HG03565 (cell line): Measurements from ENCODE around the gene TMUB1.

ENCODE experiments used
- ATAC-seq: cut with Tn5 transposase; IDR thresholded peaks from one replicate; pipeline ENCODE4 v1.9.1; 2021; ENCODE audit warnings: mild to moderate bottlenecking, moderate library complexity; ENCODE audit not compliant: unreplicated experiment

TMUB1 gene, protein sequence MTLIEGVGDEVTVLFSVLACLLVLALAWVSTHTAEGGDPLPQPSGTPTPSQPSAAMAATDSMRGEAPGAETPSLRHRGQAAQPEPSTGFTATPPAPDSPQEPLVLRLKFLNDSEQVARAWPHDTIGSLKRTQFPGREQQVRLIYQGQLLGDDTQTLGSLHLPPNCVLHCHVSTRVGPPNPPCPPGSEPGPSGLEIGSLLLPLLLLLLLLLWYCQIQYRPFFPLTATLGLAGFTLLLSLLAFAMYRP

DNA sequence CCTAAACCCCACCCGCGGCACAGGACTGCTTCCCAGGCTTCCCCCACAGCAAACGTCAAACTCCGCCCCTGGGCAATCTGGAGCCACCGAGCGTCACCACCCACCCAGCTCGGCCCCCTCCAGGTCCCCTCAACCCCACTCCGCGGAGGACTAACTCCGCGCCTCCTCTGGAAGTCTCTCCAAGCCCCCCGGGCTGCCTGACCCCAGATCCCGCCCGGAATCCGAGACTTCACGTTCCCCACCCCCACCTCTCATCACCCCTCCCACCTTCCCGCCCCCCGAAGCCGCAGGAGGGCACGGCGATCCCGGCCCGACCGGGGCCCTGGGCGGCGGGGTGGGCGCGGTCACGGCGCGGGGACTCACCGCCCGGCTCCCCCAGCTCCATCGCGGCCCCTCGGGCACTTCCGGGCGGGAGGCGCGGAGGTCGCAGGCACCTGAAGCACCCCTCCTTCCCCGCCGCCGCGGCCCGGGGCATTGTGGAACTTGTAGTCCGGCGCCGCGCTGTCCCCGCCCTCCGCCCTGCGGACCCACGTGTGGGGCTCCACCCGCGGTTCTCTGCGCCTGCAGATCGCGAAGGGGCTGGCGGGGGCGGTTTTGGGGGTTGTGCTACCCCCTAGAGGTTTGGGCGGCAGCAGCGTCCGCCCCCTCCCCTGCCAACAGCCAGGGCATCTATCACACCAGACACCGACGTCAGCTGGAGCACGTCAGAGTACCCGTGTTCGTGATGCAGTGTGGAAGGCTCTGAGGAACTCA is at the start of gene TMUB1:
TSS of gene TMUB1 (minus strand) at position 423 of the 753 bp plus-strand sequence. CDS start 930 bp downstream, outside the sequence.
- ATAC-seq: peak; percentile 43

DNA sequence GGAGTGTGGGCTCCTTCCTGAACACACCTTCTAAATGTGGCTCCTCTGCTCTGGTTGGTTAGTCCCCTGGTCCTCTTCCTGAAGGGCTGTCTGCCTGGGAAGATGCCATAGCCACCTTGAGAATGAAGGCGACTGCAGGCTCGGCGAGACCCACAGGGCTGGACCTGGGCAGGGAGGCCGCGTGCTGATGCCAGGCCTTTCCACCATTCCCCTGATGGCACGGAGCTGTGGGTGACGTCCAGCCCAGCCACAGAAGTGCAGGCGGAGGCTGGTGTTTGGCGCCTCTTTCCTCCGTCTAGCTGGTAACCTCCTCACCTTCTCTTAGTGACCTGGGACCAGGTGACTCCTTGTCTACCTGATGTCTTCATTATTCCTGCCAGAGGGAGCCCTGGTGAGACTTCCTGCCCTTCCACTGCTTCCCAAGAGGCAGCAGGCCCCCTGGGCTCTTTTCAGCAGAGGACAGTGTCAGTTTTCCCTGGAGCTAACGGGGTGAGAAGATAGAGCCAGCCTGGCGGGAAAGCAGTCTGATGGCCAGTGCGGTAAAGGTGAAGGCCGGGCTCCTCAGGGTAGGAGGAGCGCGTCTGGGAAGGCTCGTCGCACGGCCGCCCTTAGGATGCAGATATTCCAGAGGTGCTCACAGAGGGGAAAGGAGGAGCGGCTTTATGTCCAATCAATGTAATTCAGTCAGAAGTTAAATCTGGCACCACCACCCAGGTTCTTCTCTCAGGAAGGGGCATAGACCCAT is 49.3 kb upstream of the TMUB1 start:
- no peak for ATAC-seq

DNA sequence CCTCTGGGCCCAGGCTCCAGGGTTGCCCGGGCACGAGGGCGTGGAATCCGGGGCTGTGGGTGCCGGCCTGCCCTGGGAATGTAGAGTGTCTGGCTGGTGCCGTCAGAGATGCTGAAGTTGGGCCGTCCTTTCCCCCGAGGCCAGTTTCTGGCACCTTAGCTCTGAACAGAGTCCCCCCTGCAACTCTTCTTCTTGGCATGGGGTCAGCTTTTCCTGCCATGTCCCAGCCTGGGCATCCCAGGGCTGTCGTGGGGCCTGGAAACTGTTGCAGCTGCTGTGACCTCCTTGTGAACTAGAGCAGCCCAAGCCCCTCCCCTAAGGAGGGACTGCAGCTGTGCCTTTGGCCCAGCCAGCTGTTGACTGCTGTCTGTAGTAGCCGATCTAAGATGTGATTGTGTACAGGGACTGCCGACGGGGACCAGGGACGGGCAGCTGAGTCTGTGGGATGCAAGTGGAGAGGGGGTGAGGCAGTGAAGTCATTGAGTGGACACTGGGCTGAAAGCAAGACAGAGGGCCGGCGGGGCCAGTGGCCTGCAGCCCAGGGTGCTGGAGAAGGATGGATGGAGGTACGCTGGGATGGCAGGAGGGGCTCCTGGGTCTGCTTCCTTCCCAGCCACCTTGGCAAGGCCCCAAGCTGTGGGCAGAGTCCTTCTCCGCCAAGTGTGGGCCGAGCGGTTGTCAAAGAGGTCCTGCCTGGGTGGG is 48.5 kb upstream of the TMUB1 start:
- ATAC-seq: no peak

DNA sequence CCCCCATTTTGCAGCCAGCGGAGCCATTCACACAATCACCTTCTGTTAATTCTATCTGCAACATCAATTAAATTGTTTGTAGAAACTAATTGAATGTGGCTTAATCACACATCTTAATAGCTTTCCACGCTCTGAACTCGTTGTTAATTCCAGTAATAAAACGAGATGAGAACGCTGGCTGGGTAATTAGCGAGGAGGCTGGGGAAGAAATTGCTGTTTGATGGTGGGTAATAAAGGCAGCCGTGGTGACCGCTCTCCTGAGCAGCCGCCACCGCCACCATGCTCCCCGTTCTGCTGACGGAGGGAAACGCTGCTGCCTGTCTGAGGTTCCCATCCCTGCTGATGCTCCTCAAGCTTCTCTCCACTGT is 47.9 kb upstream of the TMUB1 start:
- no peak for ATAC-seq

DNA sequence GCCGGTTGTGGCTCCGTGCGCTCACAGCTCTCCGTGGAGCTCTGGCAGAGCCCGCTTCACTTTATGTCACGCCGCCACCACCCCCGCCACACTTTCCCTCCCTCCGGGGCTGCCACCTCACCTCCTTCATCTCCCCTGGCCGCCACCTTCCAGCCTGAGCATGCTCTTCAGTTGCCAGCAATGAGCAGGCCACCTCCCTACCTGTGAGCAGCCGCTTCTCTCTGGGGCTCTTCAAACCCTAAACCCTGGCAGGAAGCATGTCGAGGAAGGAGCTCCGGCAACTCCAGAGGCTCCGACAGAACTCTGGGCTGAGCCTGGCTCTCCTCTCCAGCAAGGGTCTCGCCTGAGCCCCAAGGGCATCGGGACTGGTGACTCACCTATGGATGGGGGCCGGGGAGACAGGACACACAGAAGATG is 47.5 kb upstream of the TMUB1 start:
- ATAC-seq: no peak

DNA sequence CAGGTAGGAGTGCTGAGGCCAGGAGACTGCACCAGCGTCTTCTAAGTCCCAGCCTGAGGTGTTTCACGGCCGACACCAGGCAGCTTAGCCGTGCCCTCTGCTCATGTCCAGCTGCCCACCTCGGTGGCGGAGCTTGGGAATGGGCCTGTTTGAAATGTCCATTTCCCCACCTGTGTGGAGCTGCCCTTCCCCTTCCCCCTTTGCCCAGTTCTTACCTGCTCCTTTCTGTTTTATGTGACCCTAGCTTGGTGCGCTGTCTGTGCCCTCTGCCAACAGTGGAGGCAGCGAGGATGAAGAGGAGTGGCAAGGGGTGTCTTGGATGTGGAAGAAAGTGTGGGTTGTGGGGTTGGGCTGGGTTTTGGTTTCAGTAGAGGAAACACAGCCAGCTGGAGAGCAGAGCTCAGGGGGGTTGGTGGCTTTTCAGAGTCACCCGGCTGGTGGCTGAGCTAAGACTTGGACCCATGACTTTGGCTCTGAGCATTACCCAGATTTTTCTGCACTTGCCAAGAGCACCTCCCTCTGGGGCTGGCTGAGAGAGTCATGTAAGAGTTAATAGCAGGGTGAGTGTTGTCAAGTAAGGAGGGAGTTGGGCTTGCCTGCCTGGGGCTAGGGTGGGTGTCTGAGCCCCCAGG is 46.8 kb upstream of the TMUB1 start:
- no peak for ATAC-seq

DNA sequence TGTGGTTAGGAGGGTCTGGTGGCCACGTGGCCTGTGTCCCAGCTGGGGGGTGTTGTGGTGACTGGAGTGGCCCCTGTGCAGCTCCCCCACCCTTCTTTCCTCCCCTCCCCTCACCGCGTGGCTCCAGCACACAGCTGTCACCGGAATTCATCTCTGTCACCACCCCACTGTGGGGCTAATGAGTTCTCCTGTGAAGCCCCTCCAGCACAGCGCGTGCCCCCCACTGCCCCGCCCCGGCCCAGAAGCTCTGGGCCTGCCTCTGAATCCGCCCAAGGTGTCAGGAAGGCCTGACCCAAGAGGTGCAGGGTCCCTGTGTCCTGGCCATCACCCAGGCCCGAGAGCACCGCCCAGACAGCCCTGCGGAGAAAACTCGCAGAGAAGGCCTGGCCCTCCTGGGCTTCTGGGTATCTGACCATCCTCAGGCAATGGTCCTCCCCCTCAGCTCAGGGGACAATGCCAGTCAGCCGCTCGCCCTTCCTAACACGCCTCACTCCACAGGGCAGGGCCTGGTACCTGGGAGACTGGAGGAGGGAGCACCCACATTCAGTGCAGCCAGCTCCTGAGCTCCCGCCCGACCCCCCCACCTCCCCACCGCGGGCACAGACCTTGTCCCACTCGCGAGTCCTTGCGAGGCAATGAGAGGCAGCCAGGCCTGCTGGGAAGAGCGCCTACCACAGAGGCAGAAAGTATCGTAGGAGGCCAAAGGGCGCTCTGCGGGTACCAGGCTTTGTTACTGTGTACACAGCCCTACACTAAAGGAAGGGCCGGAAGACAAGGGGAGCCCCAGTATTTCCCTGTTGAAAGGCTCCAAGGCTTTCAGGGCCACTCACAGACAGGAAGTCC is 46.0 kb upstream of the TMUB1 start:
- ATAC-seq: no peak

DNA sequence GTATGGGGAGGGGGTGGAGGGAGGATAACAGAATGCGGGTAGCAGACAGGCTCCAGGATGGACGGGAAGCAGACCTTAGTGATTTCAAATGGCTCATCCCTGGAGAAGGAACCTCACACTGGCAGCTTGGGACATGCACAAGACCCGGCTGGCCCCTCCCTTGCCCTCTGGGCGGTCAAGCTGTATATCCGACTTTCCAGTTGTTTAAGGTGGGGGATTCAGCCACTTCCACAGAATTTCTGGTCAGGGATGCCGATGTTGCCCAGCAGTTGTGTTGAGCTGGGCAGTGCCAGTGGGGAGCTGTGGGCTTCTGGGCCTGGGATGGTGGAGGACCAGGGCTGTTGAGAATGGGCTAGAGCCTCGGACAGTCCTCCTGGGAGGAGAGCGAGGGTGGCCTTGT is 45.4 kb upstream of the TMUB1 start:
- no peak for ATAC-seq

DNA sequence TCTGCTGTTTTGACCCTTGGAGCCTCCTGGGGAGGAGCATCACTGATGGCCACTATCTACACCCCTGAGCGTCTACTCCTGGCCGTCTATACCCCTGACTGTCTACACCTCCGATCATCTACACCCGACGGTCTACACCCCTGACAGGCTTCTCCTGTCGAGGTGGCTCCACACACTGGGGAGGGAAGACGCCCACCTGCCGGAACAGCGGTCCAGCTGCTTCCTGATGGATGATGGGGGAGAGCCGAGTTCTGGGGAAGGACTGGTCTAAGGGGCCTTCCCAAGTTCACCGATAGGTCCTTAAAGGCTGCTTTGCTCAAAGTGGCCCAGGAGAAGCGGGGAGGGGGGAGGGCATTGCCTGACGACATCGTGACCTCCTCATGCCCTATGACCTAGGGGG is 44.9 kb upstream of the TMUB1 start:
- no peak for ATAC-seq

DNA sequence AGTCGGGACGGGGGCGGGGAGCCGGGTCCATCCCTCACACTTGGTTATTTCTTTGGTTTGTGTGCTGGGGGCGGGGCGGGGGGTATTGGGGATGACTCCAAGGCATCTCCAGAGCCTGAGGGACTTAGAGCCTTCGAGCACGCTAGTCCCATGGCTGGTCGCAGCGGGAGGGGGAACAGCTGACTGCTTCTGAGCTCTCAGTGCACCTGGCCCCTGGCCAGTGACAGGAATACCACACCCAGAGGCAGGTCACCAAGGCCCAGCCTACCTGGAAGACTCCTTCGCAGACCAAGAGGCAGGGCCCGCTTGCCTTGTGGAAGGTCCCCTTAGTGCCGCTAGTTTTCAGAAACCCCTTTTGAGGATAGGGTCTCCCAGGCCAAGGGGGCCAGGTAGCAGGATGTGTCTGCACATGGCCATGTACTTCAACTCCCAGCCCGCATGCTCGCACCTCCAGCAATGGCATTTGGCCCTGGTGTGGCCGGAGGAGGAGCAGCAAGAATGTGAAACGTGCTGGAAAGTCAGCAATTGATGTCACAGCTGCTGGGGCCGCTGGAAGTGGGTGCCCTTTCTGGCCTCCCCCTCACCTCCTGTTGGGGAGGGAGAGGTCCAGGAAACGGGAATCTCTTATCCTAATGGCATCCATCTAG is 43.3 kb upstream of the TMUB1 start:
- no peak for ATAC-seq

DNA sequence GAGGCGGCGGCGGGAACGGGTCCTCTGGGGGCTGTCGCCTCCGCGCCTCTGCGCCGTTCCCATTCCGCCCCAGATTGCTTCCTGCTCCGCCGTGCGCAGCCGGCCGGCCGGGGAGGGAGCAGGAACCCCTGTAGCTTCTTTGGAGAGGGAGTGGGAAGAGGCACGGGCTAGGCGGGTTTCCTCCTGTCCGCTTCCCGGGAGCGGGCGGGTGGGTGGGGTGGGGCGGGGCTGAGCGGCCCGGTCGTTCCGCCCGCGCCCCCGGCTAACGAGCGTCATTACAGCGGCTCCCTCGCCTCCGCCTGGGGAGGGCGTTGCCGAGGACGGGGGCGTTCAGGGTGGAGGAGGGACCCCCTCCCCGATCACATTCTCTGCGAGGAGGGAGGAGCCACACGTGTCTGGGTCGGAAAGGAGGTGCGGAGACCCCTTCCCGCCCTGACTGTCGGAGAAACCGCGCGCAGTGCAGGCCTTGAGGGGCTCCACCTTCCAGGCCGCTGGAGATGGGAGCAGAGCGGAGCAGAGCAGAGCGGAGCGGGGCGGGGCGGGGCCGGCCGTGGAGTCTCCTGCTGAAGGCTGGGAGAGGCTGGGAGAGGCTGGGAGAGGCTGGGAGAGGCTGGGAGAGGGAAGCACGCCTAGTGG is 42.7 kb upstream of the TMUB1 start:
- no peak for ATAC-seq

DNA sequence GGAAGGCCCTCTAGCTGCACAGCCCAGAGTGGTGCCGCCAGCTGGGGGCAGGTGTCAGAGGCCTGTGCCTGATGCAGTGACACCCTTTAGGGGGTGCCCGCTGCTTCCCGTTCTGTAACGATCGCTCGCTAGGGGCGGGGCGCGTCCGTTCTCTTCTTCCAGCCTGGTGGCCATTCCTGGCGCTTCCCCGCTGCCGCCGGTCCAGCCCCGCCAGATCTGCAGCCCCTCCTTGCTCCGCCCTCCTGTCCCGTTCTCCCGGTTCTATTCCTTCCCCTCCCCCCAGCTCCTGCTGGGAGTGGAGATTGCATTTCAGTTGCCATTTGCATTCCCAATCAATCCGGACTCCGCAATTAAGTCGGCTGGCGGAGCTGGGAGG is 42.2 kb upstream of the TMUB1 start:
- no peak for ATAC-seq

DNA sequence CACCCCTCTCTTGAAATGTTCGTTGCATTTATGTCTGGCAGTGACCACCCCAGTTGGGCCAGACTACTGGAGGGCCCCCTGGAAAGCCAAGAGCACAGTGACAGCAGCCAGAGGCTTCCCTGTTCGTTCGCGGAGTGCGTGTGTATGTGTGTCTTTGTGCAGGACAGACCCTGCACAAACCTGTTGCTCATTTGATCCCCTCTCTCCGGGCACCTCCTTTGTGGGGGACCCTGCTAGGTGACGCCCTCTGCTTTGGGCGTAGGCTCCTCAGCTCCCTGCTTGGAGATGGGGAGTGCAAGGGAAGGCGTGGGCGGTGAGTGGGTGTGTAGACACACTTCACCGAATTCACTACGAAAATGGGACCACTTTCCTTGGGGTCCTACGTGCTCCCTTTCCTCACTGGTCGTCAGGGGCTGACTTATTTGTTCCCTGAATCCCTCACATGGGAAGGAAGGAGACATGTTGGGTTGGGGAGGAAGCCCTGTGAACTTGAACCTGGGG is 41.7 kb upstream of the TMUB1 start:
- no peak for ATAC-seq

DNA sequence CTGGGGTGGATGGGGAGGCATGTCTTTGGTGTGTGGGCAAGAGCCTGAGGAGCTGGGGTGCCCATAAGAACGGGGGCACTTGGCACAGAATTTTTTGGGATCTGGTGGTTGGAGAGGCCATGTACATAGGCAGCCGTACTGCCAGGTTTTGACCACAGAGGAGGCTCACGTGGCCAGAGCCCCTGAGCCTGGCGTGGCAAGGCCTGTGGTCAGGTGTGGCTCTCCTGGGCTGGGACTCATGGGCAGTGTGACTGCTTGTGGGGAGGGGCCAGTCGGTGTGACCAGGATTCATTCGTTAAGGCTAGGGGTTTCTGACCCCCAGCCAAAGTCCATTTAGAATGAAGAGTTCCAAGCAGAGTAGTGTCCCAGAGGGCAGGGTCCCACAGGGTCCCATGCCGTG is 41.2 kb upstream of the TMUB1 start:
- no peak for ATAC-seq

DNA sequence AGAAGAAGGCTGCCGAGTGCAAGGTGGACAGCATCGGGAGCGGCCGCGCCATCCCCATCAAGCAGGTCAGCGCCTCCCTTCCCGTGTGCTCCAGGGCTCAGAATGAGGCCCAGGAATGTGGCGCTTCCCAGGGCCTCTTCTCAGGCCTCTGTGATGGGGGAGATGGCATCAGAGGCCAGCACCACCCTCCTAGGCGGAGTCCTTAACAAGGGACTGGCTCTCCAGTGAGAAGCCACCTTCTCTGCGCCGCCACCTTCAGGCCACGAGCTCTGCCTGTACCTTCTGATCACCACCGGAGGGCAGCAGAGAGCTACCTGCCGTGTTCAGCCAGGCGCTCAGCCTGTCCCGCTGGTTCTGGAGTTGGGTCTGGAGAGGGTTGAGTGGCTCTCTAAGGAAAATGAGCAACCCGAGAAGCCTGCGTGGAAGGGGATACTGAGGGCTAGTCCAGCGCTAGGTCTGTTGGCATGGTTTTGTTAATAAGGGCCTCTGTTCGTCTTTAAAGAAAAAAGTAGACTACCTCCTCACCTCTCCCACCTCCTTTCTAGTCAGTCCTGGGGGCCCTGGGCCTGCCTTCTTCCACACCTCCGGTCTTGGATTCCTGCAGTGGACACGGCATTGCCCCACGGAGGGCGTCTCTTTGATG is 40.6 kb upstream of the TMUB1 start:
- peak; percentile 74 for ATAC-seq

DNA sequence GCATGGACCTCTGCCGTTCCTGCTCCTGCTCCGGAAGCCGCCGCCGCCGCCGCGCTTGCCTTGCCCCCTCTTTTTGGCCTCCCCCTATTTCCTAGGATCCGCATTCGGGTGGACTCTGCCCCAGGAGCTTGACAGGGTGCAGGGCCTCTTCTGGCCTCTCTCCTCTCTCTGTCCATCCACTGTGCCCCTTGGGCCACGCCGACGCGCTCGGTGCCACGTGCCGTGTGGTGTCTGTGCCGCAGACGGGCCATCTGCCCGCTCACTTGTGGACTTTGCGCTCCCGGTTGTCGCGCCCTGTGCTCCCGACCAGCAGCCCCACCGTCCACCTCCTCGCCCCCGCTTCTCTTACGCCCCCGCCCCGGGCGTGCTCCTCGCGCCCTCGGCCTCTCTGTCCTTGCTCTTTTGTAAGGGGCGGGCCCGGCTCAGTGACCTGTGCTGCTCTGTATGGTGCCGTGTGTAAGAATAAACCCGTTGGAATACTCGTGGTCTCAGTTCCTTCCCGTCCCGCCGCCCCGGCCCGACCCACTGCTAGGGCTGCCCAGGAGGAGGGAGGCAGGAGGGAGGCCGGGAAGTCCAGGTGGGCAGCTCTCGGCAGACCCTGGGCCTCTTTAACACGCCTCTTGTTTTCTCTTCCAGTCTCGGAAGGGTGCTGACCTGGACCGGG is 40.0 kb upstream of the TMUB1 start:
- no peak for ATAC-seq

DNA sequence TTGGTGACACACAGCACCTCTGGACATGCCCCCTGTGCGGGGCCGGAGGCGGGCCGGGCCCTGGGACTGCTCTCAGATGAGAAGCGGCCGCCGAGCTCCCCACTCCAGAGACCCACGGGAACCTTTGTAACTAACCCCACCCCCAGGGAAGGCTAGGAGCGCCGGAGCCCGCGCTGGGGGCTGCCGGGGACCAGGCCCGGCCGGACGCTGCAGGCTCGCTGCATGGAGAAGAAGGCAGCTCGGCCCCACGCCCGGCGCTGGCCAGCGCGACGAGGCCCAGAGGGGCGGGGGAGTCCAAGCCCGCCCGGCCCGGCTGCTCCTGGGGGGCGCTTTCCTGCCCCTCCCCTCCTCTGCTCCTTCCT is 39.5 kb upstream of the TMUB1 start:
- ATAC-seq: no peak

DNA sequence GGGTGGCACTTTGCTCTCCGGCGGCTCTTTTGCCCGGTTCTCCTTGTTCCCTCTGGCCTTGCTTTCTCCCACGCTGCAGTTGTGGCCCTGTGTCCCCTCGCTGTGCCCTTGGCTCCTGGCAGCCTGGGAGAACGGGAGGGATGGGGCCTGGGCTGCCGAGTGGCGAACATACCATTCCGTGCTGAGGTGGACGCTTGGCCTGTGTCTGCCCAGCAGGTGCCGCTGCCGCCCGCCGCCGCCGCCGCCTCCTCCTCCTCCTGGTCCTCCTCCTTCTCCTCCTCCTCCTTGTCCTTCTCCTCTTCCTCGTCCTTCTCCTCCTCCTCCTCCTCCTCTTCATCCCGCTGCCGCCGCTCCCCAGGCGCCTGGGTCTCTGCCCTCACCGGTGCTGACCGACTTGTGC is 39.0 kb upstream of the TMUB1 start:
- no peak for ATAC-seq
